Measurements from ENCODE around the gene ARVCF.
"Not testable (repeated sequence)": the region's sequence is repeated elsewhere in the genome, so short reads cannot be mapped to it uniquely, and the experiment has no call there.

Gene ARVCF

DNA sequence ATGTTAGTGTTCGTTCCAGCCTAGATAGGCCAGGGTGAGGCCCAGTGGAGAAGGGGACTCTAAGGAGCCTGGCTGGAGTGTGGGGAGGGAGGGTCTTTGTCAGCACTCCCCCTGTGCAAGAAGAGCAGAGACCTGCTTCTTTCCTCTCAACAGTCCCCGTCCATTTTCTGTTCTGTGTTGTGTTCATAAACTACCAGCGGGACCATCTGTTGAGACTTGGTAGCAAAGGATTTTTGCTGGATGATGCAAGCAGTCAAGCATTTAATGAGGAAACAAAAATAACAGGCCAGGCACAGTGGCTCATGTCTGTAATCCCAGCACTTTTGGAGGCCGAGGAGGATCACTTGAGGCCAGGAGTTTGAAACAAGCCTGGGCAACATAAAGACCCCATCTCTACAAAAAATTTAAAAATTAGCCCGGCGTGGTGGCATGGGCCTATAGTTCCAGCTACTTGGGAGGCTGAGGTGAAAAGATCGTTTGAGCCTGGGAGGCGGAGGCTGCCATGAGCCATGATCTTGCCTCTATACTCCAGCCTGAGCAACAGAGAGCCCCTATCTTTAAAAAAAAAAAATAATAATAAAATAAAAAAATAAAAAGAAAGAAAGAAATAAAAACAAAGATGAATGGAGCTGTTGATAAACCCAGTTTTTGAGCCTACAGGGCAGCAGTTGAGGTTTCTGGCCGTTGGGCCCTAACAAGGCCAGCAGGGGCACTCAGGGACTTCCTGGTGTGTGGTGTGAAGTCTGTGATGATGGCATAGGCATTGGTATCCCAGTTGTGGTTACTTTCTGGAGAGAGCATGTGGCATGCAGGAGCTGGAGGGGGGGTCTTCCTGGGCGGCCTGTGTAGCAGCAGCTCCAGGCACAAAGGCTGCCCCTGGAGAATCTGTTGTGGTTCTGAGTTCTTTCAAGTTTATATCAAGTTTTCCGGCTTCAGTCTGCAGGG is 73.3 kb downstream of the ARVCF start:
- H3K4me1 ChIP-seq (ENCODE audit: insufficient read depth, low read length) = peaks cover 33% of the 10 kb centered on the region
- no peaks in the 10 kb centered on the region for H3K36me3 ChIP-seq (ENCODE audit: insufficient read depth, low read length)
- peak overlapping the region; percentile 61 to 96 for H3K4me3 ChIP-seq (ENCODE audit: low read depth in 1 of 2, low read length in 2 of 2)
- no peaks in the 10 kb centered on the region for H3K9me3 ChIP-seq (ENCODE audit: low read length)
- peak overlapping the region; percentile 79 for H3K27ac ChIP-seq (ENCODE audit: low read depth, low read length)
- H3K9ac ChIP-seq (ENCODE audit: low read length) = peak overlapping the region; percentile 93
- no peaks in the 10 kb centered on the region for H3K27me3 ChIP-seq (ENCODE audit: control insufficient read depth in 1 of 2, insufficient read depth in 2 of 2, low read length in 2 of 2)

DNA sequence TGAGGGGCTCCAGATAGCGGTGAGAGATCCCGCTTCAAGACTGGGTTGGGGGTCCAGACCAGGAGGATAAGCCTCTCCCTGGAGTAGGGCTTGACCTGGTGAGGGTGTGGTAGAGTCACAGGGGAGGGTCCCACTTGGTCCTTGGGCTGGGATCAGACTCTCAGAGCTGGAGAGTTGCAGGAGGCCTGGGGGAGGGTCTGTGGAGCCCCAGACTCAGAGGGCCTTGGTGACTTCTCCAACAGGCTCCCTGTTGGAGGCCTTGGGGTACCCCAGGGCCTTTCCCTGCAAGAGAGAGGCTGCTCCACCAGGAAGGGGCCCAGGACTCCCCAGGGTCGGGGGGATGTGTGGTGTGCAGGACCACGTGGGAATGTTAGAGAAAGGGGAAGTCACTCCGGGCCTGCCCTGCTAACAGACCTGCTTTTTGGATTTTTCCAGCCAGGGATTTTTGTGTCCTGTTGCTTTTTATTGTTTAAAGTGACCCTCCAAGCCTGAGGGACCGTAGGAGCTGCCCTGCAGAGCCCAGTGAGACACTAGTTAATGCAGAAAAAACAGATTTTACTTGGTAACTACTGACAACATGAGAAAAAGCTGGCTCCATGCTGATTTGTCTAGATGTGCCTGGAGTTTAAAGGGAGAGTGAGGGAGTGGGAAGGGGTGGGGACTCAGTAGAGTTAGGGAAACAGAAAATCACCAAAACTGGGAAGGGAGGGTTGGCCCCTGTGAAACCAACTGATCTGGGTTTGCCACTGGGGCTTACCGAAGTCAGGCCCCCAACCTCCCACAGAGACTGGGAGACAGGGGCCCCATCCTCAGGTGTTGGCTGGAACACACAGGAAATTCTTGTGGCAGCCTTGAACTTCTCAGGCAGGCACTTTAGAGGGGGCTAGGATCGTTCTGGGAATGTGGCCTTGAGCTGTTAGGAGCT is 74.2 kb downstream of the ARVCF start:
- peak overlapping the region; percentile 61 to 96 for H3K4me3 ChIP-seq (ENCODE audit: low read depth in 1 of 2, low read length in 2 of 2)
- H3K36me3 ChIP-seq (ENCODE audit: insufficient read depth, low read length) = no peaks in the 10 kb centered on the region
- H3K27ac ChIP-seq (ENCODE audit: low read depth, low read length) = peak overlapping the region; percentile 79
- peak overlapping the region; percentile 93 for H3K9ac ChIP-seq (ENCODE audit: low read length)
- H3K27me3 ChIP-seq (ENCODE audit: control insufficient read depth in 1 of 2, insufficient read depth in 2 of 2, low read length in 2 of 2) = no peaks in the 10 kb centered on the region
- H3K4me1 ChIP-seq (ENCODE audit: insufficient read depth, low read length) = peaks cover 31% of the 10 kb centered on the region
- no peaks in the 10 kb centered on the region for H3K9me3 ChIP-seq (ENCODE audit: low read length)

DNA sequence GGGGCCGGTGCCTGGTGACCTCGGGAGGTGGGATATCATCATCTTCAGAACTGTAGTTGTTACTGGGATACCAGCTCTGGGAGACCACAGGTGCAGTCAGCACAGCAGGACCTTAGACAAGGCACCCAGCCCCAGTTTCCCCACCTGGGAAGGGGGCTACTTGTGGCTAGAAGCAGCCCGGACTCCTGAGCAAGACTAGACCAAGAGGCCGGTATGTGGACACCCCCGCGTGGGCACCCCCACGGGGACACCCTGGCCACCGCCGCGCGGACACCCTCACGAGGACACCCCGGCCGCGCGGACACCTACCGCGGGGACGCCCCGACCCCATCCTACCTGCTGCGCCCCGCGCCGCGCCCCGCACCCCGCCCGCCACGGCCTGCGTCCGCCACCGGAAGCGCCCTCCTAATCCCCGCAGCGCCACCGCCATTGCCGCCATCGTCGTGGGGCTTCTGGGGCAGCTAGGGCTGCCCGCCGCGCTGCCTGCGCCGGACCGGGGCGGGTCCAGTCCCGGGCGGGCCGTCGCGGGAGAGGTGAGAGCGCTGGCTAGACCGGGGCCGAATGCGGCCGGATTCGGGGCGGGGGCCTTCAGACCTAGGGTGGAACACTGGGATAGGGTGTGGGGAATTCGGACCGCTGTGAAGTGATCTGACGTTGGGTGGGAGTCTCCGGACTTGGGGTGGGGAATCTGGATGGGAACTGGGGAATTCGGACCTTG is 75.1 kb downstream of the ARVCF start, which contains the start of the genes COMT and TXNRD2:
COMT (plus strand) TSS at position 408 of the 718 bp plus-strand sequence. CDS start 20,755 bp downstream, outside the sequence.
TXNRD2 (minus strand) TSS at position 454 of the 718 bp plus-strand sequence; CDS start at position 439, 15 bp downstream.
- H3K4me1 ChIP-seq (ENCODE audit: insufficient read depth, low read length) = peaks cover 27% of the 10 kb centered on the region

DNA sequence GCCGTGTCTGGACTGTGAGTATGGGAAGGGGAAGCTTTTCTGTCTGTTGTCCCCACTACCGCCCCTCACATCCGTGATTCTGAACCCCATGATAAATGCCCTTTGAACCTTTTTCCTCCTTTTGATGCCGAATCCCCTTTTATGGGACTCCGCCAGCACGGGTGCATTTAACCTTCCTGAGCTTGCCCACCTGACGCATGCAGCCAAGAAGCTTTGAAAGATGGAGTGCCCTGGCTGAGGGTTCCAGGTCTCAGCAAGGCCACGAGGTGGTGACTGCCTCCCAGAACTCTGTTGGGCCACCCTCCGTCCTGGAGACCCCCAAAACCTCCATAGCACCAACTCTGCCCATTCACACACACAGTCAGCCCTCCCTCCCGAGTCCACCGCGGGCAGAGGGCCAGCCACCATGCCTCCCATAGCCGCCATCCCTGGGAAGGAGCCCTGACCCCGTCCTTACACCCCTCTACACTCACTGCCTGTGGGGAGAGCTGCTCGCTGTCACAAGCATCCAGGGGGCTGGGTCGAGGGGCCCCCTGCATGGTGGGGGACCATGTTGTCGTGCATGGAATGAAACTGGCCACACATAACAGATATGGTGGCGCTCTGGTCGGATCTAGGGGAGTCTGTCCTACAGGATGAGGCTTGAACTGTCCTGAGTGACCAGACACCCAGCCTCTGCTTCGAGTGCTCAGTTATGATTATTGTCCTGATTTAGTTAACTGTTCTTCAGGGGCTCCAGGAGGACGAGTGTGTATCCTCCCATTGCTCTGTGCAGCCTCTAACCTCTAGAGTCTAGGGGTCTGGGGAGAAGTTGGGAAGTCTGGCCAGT is 75.9 kb downstream of the ARVCF start:
- H3K4me3 ChIP-seq (ENCODE audit: low read depth in 1 of 2, low read length in 2 of 2) = peak overlapping the region; percentile 61 to 96
- H3K9ac ChIP-seq (ENCODE audit: low read length) = peak overlapping the region; percentile 93
- no peaks in the 10 kb centered on the region for H3K36me3 ChIP-seq (ENCODE audit: insufficient read depth, low read length)
- H3K27me3 ChIP-seq (ENCODE audit: control insufficient read depth in 1 of 2, insufficient read depth in 2 of 2, low read length in 2 of 2) = no peaks in the 10 kb centered on the region
- peaks cover 27% of the 10 kb centered on the region for H3K4me1 ChIP-seq (ENCODE audit: insufficient read depth, low read length)
- no peaks in the 10 kb centered on the region for H3K9me3 ChIP-seq (ENCODE audit: low read length)
- peak overlapping the region; percentile 79 for H3K27ac ChIP-seq (ENCODE audit: low read depth, low read length)

More for the DNA sequence above, 75.1 kb downstream of the ARVCF start, which contains the start of the genes COMT and TXNRD2:
- peak within 1 kb of the TSS; percentile 61 to 96 for H3K4me3 ChIP-seq (ENCODE audit: low read depth in 1 of 2, low read length in 2 of 2)
- no peaks in the 10 kb centered on the region for H3K9me3 ChIP-seq (ENCODE audit: low read length)
- no peaks in the 10 kb centered on the region for H3K36me3 ChIP-seq (ENCODE audit: insufficient read depth, low read length)
- H3K27me3 ChIP-seq (ENCODE audit: control insufficient read depth in 1 of 2, insufficient read depth in 2 of 2, low read length in 2 of 2) = no peaks in the 10 kb centered on the region
- H3K27ac ChIP-seq (ENCODE audit: low read depth, low read length) = peak within 1 kb of the TSS; percentile 79
- peak within 1 kb of the TSS; percentile 93 for H3K9ac ChIP-seq (ENCODE audit: low read length)

DNA sequence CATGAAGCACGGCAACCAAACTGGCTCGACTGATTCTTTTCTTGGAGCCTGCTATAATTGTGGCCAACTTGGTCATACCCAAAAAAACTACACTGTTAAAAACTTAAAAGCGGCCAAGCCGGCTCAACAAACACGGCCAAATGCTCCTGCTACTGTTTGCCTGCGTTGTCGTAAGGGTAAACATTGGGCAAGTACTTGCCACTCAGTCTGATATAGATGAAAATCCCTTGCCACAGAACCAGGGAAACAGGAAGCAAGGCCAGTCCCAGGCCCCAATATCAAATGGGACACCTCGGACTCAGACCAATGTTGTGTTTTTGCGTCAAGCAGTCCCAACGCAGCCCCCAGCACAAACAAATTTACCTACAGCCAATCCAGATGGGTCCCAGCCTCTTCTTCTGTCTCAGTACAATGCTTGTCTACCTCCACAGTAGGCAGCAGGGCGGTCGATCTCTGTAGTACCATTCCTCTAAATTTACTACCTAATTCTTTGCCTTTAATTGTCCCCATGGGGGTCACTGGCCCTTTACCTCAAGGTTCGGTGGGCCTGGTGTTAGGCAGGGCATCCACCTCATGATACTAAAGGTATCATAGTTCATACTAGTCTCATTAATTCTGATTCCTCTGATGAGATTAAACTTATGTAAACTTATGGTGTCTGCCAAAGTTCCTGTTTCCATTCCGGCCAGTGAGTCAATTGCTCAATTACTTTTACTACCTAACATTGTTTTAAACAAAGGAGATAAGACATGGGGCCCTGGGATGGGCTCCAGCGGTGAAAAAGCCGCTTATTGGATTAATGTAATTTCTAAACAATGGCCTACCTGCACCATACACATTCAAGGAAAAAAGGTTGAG is 78.8 kb downstream of the ARVCF start:
- no peak overlapping the region for H3K27ac ChIP-seq (ENCODE audit: low read depth, low read length)
- no peaks in the 10 kb centered on the region for H3K36me3 ChIP-seq (ENCODE audit: insufficient read depth, low read length)

DNA sequence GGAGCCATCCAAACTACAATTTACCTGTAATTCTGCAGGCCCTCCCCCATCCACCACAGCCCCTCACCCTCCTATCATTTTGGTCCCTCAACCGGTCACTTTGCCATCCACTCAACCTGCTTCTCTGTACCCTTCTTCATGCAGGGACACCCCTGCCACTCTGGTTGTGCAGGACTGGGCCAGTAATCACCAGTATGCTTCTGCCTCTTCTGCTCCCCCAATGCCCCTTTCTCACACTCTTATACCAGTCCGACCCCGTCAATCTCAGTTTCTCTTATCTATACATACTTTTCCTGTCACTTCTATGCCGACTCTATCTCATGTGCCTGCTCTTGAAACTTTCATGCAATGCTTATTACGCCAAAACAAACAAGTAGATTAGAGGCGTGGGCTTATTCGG is 80.1 kb downstream of the ARVCF start:
- Histone ChIP-seq H3K36me3 (ENCODE audit: insufficient read depth, low read length) (no peaks in the 10 kb centered on the region), H3K27me3 (ENCODE audit: control insufficient read depth in 1 of 2, insufficient read depth in 2 of 2, low read length in 2 of 2) (no peaks in the 10 kb centered on the region), H3K9ac (ENCODE audit: low read length) (no peak overlapping the region), H3K4me1 (ENCODE audit: insufficient read depth, low read length) (peaks cover 10% of the 10 kb centered on the region), H3K4me3 (ENCODE audit: low read depth in 1 of 2, low read length in 2 of 2) (no peak overlapping the region), H3K27ac (ENCODE audit: low read depth, low read length) (no peak overlapping the region), H3K9me3 (ENCODE audit: low read length) (no peaks in the 10 kb centered on the region)

More for the DNA sequence above, 78.8 kb downstream of the ARVCF start:
- no peak overlapping the region for H3K4me3 ChIP-seq (ENCODE audit: low read depth in 1 of 2, low read length in 2 of 2)
- H3K9me3 ChIP-seq (ENCODE audit: low read length) = no peaks in the 10 kb centered on the region
- no peak overlapping the region for H3K9ac ChIP-seq (ENCODE audit: low read length)
- no peaks in the 10 kb centered on the region for H3K27me3 ChIP-seq (ENCODE audit: control insufficient read depth in 1 of 2, insufficient read depth in 2 of 2, low read length in 2 of 2)
- peaks cover 15% of the 10 kb centered on the region for H3K4me1 ChIP-seq (ENCODE audit: insufficient read depth, low read length)

DNA sequence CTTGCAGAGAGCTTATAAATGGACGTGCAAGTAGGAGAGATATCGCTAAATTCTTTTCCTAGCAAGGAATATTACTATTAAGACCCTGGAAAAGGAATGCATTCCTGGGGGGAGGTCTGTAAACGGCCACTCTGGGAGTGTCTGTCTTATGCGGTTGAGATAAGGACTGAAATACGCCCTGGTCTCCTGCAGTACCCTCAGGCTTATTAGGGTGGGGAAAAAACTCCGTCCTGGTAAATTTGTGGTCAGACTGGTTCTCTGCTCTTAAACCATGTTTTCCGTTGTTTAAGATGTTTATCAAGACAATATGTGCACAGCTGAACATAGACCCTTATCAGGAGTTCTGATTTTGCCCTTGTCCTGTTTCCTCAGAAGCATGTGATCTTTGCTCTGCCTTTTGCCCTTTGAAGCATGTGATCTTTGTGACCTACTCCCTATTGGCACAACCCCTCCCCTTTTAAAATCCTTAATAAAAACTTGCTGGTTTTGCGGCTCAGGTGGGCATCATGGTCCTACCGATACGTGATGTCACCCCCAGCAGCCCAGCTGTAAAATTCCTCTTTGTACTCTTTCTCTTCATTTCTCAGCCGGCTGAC is 81.4 kb downstream of the ARVCF start:
- not testable (repeated sequence) for H3K9ac ChIP-seq (ENCODE audit: low read length); H3K27me3 ChIP-seq (ENCODE audit: control insufficient read depth in 1 of 2, insufficient read depth in 2 of 2, low read length in 2 of 2); H3K36me3 ChIP-seq (ENCODE audit: insufficient read depth, low read length); H3K9me3 ChIP-seq (ENCODE audit: low read length); H3K27ac ChIP-seq (ENCODE audit: low read depth, low read length); H3K4me3 ChIP-seq (ENCODE audit: low read depth in 1 of 2, low read length in 2 of 2); H3K4me1 ChIP-seq (ENCODE audit: insufficient read depth, low read length)

DNA sequence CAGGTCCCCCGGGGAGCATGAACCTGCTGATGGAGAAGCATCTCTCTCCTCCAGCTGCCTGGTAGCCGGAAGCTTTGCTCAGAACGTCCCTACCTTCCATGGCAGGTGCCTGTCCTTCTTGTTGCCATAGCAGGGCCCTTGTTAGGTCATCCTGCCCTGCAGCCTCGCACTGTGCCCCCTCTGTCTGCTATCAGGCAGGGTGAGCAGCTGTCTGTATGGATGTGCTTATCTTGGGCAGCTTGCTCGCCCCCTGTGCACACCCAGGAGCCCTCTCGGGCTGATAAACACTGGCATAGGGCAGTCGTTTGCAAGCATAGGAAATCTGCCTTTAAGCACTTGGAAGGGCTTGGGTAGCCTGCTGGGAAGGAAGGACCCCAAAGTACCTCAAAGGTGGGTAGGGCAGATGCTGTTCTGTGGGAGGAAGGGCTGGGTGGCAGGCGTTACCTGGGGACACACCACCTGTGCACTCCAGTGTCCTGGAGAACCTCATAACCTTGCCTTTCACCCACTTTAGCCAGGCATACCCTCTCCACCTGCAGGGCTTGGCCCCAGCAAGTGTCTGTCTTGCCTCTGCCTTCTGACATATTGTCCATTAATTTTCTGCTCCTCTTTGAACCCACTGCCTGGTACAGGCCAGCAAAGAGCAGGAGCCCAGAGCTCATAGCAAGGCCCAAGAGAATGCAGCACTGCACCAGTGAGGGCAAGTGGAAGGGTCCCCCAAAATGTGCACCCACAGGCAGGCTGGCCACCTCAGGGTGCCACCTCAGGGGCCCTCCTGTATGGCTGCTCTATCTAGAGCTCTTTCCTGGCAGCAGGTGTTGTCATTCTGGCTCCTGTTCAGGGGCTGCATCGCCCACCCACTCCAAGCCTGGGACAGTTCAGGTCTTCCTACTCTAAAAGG is 83.0 kb downstream of the ARVCF start:
- H3K9ac ChIP-seq (ENCODE audit: low read length) = no peak overlapping the region
- no peaks in the 10 kb centered on the region for H3K4me1 ChIP-seq (ENCODE audit: insufficient read depth, low read length)
- no peaks in the 10 kb centered on the region for H3K27me3 ChIP-seq (ENCODE audit: control insufficient read depth in 1 of 2, insufficient read depth in 2 of 2, low read length in 2 of 2)
- no peaks in the 10 kb centered on the region for H3K9me3 ChIP-seq (ENCODE audit: low read length)
- H3K36me3 ChIP-seq (ENCODE audit: insufficient read depth, low read length) = no peaks in the 10 kb centered on the region
- H3K4me3 ChIP-seq (ENCODE audit: low read depth in 1 of 2, low read length in 2 of 2) = no peak overlapping the region
- H3K27ac ChIP-seq (ENCODE audit: low read depth, low read length) = no peak overlapping the region
